GM19351 (cell line): Measurements from ENCODE around the gene MYO1D.
"Not testable (repeated sequence)": the region's sequence is repeated elsewhere in the genome, so short reads cannot be mapped to it uniquely, and the experiment has no call there.

Source experiments
- ATAC-seq: cut with Tn5 transposase; IDR thresholded peaks from one replicate; pipeline ENCODE4 v1.9.1; 2021; ENCODE audit warnings: mild to moderate bottlenecking, moderate library complexity; ENCODE audit not compliant: unreplicated experiment

The MYO1D gene

DNA sequence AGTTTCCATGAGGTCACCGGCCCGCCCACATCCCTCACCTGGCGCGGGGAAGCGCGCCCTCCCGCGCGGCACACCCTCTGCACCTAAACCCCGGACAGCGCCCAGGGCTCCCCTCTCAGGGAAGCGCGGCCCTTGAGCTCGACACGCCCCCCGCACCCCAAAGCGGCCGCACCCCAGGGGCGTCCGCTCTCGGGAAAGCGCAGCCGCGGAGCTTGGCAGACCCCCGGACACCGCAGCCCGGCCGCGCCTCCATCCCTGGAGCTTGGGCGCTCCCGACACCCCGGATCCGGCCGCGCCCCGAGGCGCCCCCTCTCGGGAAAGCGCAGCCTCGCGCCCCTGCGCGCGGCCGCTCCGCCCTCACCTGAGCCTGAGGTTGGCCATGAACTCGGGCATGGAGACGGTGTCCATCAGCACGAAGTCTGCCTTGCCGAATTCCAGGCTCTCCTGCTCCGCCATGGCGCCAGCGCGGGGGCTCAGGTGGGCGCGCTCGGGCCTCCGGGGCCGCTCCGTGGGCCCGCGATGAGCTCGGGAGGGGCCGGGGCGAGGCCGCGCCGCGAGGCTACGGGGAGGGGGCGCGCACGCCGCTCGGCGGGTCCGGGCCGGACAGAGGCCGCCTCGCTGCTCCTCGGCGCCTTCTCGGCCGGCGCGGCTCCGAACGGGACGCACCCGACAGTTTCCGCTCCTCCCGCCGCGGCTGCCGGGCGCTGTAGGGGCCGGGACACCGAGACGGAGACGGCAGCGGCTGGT is at the start of gene MYO1D:
Gene MYO1D, minus strand, starts transcription at position 708 of the 747 bp plus-strand sequence. Its CDS starts 252 bp downstream, at position 456.
- peak; percentile 57 for ATAC-seq

DNA sequence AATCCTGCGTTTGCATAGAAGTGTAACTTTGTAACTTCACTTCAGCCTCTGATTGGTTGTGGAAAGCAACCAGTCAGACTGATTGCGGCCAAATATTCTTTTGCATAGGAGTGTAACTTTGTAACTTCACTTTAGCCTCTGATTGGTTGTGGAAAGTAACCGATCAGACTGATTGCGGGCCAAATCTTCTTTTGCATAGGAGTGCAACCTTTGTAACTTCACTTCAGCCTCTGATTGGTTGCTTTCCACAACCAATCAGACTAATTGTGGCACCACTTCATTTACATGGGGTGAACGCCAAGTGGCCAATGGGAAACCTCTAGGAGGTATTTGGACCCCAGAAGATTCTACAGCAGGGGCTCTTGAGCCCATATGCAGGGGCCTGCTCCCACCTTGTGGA is 49.3 kb upstream of the MYO1D start:
- no peak for ATAC-seq

DNA sequence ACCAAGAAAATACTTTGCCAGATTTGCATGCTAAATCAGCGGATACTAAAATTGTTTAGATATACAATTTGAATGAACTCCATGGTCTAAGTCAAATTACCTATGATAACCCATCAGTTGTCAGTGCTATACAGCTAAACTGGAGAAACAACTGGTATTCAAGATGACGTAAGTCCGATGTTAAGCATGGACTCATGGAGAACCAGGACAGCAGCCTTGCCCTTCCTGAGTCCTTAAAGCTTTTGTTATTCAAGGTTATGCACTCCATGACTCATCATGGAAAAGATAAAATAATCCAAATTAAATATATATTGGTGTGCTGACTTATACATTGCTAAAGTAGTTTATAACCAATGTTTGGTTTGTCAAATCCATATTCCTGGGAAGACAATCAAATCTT is 47.0 kb upstream of the MYO1D start:
- ATAC-seq: not testable (repeated sequence)

DNA sequence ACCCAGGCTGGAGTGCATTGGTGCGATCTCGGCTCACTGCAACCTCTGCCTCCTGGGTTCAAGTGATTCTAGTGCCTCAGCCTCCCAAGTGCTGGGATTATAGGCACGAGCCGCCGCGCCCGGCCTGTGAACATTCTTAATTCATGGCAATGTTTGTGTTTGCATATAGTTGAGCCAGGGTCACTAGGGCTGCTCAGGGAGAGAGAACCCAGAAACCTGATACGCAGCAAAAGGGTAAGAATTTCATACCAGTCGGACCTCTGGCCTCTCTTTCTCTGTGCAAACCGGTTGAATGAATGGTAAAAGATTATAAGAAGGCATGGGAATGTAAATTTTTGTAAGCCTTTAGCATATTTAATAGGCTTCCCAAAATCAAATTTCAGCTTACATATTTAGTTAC is 44.1 kb upstream of the MYO1D start:
- no peak for ATAC-seq

GRCh38 chr17:32920293-32920692 is 43.4 kb upstream of the MYO1D start:
- ATAC-seq: no peak

DNA sequence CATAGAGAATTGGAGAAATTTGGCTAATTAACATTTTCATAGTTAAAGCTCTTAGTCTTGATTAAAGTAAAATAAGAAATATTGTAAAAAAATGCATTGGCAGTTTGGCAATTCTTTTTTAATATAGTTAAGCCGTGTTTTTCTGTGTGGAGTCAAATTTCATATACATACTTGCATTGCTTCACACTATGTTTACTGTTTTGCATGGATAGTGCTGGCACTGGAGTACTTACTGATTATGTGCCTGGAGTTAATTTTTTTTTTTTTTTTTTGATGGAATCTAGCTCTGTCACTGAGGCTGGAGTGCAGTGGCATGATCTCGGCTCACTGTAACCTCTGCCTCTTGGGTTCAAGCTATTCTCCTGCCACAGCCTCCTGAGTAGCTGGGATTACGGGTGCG is 43.0 kb upstream of the MYO1D start:
- not testable (repeated sequence) for ATAC-seq

DNA sequence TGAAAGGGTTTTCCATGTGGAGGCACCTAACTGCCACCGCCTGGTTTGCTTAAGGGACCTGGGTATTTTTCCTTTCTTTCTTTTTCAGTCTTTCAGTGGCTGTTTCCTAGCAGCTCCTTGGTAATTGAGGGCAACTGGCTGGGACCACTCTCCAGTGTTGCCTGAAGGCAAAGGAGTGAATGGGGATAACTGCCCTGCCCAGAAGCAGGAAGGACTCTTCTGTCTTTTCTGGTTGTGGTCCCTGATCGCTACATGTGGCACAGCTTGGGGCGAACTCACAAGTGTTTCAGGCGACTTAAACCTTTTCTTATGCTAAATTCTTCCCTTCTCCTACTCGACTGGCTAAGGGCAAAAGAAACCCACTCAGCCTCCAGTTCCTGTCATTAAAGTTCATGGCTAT is 40.9 kb upstream of the MYO1D start:
- ATAC-seq: no peak

DNA sequence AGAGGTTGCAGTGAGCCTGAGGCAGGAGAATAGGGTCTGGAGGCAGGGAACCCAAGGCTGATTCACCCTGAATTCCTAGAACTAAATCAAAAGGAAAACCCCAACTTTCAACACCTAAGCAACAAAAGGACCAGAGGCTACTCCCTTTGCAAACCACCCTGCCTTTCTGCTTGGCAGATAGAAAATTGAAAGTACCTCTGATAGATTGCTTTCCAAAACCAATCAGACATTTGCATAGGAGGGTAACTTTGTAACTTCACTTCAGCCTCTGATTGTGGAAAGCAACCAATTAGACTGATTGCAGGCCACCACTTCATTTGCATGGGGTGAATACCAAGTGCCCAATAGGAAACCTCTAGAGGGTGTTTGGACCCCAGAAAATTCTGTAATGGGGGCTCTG is 40.2 kb upstream of the MYO1D start:
- ATAC-seq: no peak

DNA sequence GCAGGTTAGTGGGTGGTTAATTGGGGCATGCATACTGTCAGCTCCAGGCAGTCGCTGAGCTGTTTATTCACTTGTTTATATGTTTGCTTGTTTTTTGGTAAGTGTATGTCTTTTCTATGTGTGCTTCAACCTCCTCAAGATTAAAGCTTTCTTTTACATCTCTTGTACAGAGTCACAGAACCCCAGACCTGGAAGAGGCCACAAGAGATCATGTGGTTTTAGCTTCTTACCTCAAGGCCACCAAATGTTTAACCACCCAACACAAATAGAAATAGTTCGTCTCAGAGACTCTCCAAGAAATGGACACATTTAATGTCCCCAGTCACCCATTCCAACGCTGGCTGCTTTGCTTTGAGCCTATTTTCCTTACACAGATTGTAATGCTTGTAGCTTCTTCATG is 39.2 kb upstream of the MYO1D start:
- no peak for ATAC-seq

DNA sequence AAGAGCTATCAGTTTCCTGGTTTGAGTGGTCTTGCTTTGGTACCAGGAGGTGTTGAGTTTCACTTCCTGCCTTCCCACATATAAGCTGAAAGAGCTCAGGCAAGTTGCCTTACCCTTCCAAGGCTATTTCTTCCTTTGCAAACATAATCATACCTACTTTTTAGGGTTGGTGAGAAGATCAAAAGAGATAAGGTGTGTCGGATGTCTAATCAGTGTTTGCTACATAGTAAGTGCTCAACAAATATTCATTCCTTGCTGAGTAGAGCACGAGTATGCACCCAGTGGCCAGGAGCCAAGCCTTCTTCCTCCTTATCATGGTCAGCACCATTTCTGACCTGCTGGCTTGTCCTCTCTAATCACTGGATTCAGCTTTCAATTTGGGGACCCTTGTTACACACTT is 38.3 kb upstream of the MYO1D start:
- ATAC-seq: no peak

DNA sequence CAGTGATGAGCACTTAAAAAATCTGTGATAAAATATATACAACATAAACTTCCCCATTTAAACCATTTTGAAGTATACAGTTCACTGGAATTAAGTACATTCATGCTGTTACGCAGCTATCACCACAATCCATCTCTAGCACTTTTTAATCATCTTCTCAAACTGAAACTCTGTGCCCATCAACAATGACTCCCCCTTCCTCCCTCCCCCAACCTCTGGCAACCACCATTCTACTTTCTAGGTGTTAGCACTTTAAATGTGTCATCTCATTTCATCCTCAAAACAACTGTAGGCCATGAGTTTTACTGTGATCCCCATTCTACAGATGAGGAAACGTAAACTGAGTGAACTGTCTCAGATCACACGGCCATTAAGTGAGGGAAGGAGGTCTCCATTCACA is 37.3 kb upstream of the MYO1D start:
- ATAC-seq: no peak

DNA sequence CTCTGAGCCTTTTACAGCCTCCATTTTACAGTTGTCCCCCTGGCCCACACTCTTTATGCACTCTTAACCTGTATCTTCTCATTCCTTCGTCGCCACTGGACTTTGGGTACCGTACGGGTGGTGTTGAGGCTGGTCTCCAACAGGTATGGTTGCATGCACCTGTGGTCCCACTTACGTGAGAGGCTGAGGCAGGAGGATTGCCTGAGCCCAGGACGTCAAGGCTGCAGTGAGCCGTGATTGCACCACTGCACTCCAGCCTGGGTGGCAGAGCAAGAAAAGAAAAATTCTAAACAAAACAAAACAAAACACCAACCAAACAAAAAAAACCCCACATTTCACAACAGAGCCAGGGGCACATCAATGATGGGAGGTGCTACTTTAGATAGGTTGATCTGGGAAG is 36.7 kb upstream of the MYO1D start:
- no peak for ATAC-seq

GRCh38 chr17:32912218-32912897 is 35.4 kb upstream of the MYO1D start:
- ATAC-seq: no peak

GRCh38 chr17:32910769-32911168 is 33.8 kb upstream of the MYO1D start:
- no peak for ATAC-seq

- peak; percentile 51 for ATAC-seq
These were observed 33.0 kb upstream of the MYO1D start for GRCh38 chr17:32909787-32910369.

- ATAC-seq: no peak
These were observed 30.7 kb upstream of the MYO1D start for GRCh38 chr17:32907583-32907982.

GRCh38 chr17:32904891-32905290 is 28.0 kb upstream of the MYO1D start:
- ATAC-seq: no peak

- ATAC-seq: no peak
These were observed 27.1 kb upstream of the MYO1D start for GRCh38 chr17:32903774-32904673.

DNA sequence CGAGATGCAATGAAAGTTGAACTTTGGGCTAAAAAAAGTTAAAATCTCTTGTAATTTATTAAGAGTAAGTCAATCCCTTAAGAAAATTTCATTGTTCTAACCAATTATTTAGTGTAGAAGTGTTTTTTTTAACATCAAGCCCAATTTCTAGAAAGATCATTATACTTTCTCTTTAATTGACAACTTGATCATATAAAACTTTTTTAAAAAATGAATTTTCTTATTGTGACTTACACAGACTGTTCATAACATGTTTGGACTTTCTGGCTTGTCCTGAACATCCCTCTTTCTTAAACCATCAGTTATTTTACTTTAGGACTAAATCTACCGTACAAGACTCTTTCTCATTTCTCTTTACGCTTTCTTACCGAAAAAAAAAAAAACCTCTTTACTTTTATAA is 24.8 kb upstream of the MYO1D start:
- no peak for ATAC-seq

- ATAC-seq: no peak
These were observed 22.5 kb upstream of the MYO1D start for GRCh38 chr17:32899236-32900013.
